HCT116 (cell line): ENCODE results near the gene CH25H. TPM values are rescaled to one million over a fixed set of nuclear protein-coding genes. Genes with fewer than 3 reads are reported as not detected.

Source experiments
- ATAC-seq: fragments of 200-7000 bp; cut with Tn5 transposase; 2 replicates; pipeline ENCODE4 v1.9.1; 2020; ENCODE audit warnings: mild to moderate bottlenecking, moderate library complexity
- BruUV-seq: library from RNA; stranded (reverse); fragments of 400-500 nt; replicated peaks from 2 replicates; lab custom pipeline; 2021; lab: Mats Ljungman, UMichigan
- CTCF ChIA-PET: fragments of 300-600 bp; sonication (Branson Sonifier 250); formaldehyde crosslinking; loops from one replicate; lab custom pipeline; 2021; ENCODE audit warnings: antibody characterized with exemption; lab: Charles Lee
- POLR2A ChIA-PET: fragments of 300-600, 350-600 bp; sonication (Branson Sonifier 250); formaldehyde crosslinking; loops from one replicate; lab custom pipeline; 2021; ENCODE audit warnings: antibody characterized with exemption; lab: Charles Lee
- RAD21 ChIA-PET, 2 experiments: fragments of 300-600 bp; sonication (Branson Sonifier 250); formaldehyde crosslinking; loops; one replicate each; lab custom pipeline; 2023; ENCODE audit warnings: low total read pairs in 2 of 2; ENCODE audit not compliant: uncharacterized antibody in 2 of 2, unreplicated experiment in 2 of 2, low non-redundant PET in 1 of 2; lab: Charles Lee
- DNase-seq: peaks from one replicate; pipeline ENCODE4 v3.0.0-alpha.2; 2010; ENCODE audit warnings: low read depth, low spot score
- H2AFZ ChIP-seq: fragments of 200-600 bp; shearing (Covaris generic), sonication (generic); 2 replicates; pipeline ENCODE4 v1.6.1; 2017; ENCODE audit warnings: low read depth, mixed run types, mixed read lengths, antibody characterized with exemption, low read length; ENCODE audit not compliant: poor library complexity, severe bottlenecking
- H3K27ac ChIP-seq: 2 replicates; pipeline ENCODE4 v1.5.1; 2012; ENCODE audit warnings: low read depth, low read length
- H3K27me3 ChIP-seq: fragments of 200-600 bp; sonication (generic); 2 replicates; pipeline ENCODE4 v1.6.1; 2016; ENCODE audit warnings: mixed run types, low read length, mixed read lengths; ENCODE audit not compliant: insufficient read depth
- H3K36me3 ChIP-seq, 2 experiments: fragments of 200-500 bp in 1 of 2; fragments of 200-600 bp in 1 of 2; sonication (Bioruptor generic) in 1 of 2; sonication (generic) in 1 of 2; 2 replicates each; pipeline versions ENCODE4 v1.5.1 to v1.6.1; 2014 to 2016; ENCODE audit warnings: low read length in 2 of 2, inconsistent platforms in 1 of 2, mixed read lengths in 1 of 2, mixed run types in 1 of 2; ENCODE audit not compliant: insufficient read depth in 2 of 2, control insufficient read depth in 1 of 2
- H3K4me1 ChIP-seq, 2 experiments: fragments of 200-600 bp in 1 of 2; sonication (generic) in 1 of 2; 2 replicates each; pipeline versions ENCODE4 v1.5.1 to v1.6.1; 2012 to 2017; ENCODE audit warnings: low read length in 2 of 2, inconsistent platforms in 1 of 2, mild to moderate bottlenecking in 1 of 2, mixed read lengths in 1 of 2, mixed run types in 1 of 2, moderate library complexity in 1 of 2; ENCODE audit not compliant: insufficient read depth in 2 of 2, control insufficient read depth in 1 of 2
- H3K4me2 ChIP-seq: fragments of 200-600 bp; sonication (generic); 2 replicates; pipeline ENCODE4 v1.6.1; 2017; ENCODE audit warnings: mixed run types, low read length, mixed read lengths
- H3K4me3 ChIP-seq, 2 experiments: fragments of 200-600 bp in 1 of 2; sonication (generic) in 1 of 2; replicated peaks in 1 of 2; 2 replicates each; pipeline ENCODE4 v1.5.1; 2011 to 2016; ENCODE audit warnings: low read length in 2 of 2, control low read depth in 1 of 2, low read depth in 1 of 2, mild to moderate bottlenecking in 1 of 2, mixed read lengths in 1 of 2, mixed run types in 1 of 2
- H3K79me2 ChIP-seq: fragments of 200-600 bp; sonication (generic); 2 replicates; pipeline ENCODE4 v1.6.1; 2017; ENCODE audit warnings: mild to moderate bottlenecking, mixed run types, low read length, moderate library complexity, mixed read lengths; ENCODE audit not compliant: insufficient read depth
- H3K9ac ChIP-seq: fragments of 200-600 bp; sonication (generic); 2 replicates; pipeline ENCODE4 v1.6.1; 2016; ENCODE audit warnings: low read length, mixed read lengths
- H3K9me2 ChIP-seq: fragments of 200-600 bp; sonication (generic), shearing (Covaris generic); 2 replicates; pipeline ENCODE4 v1.6.1; 2017; ENCODE audit warnings: mixed run types, mild to moderate bottlenecking, moderate library complexity; ENCODE audit not compliant: insufficient read depth
- H3K9me3 ChIP-seq, 2 experiments: fragments of 200-500 bp in 1 of 2; fragments of 200-600 bp in 1 of 2; sonication (Bioruptor generic) in 1 of 2; sonication (generic) in 1 of 2; 2 replicates each; pipeline ENCODE4 v1.6.1; 2014 to 2017; ENCODE audit warnings: low read length in 2 of 2, mixed read lengths in 2 of 2, inconsistent platforms in 1 of 2, low read depth in 1 of 2, mild to moderate bottlenecking in 1 of 2, mixed run types in 1 of 2, moderate library complexity in 1 of 2; ENCODE audit not compliant: control insufficient read depth in 1 of 2, insufficient read depth in 1 of 2
- H4K20me1 ChIP-seq: fragments of 200-600 bp; sonication (generic), shearing (Covaris generic); 2 replicates; pipeline ENCODE4 v1.6.1; 2017; ENCODE audit warnings: mixed run types, mild to moderate bottlenecking, moderate library complexity; ENCODE audit not compliant: insufficient read depth
- CBX3 ChIP-seq: IDR thresholded peaks from 2 replicates; pipeline ENCODE4 v1.6.1; 2012; ENCODE audit warnings: low read depth
- CEBPB ChIP-seq: IDR thresholded peaks from 2 replicates; pipeline ENCODE4 v1.6.1; 2012; ENCODE audit warnings: low read depth
- EGR1 ChIP-seq: IDR thresholded peaks from 2 replicates; pipeline ENCODE4 v1.6.1; 2012; ENCODE audit warnings: low read depth
- ELF1 ChIP-seq: IDR thresholded peaks from 2 replicates; pipeline ENCODE4 v1.6.1; 2012; ENCODE audit warnings: low read depth, borderline replicate concordance
- EZH2 ChIP-seq: fragments of 200-600 bp; sonication (generic); IDR thresholded peaks from 2 replicates; pipeline ENCODE4 v1.6.1; 2017; ENCODE audit warnings: antibody characterized with exemption, mixed run types
- FOSL1 ChIP-seq: IDR thresholded peaks from 2 replicates; pipeline ENCODE4 v1.6.1; 2012; ENCODE audit warnings: low read depth
- JUND ChIP-seq: IDR thresholded peaks from 2 replicates; pipeline ENCODE4 v1.6.1; 2012
- POLR2AphosphoS5 ChIP-seq: IDR thresholded peaks from 2 replicates; pipeline ENCODE4 v1.6.1; 2011; ENCODE audit warnings: mild to moderate bottlenecking, low read depth, low read length, moderate library complexity
- RAD21 ChIP-seq: IDR thresholded peaks from 2 replicates; pipeline ENCODE4 v1.6.1; 2012; ENCODE audit warnings: low read depth, mild to moderate bottlenecking
- SIN3A ChIP-seq: IDR thresholded peaks from 2 replicates; pipeline ENCODE4 v1.6.1; 2012; ENCODE audit warnings: low read depth
- SP1 ChIP-seq: IDR thresholded peaks from 2 replicates; pipeline ENCODE4 v1.6.1; 2012; ENCODE audit warnings: low read depth
- SRF ChIP-seq: IDR thresholded peaks from 2 replicates; pipeline ENCODE4 v1.6.1; 2012; ENCODE audit warnings: low read depth
- TCF7L2 ChIP-seq: IDR thresholded peaks from 2 replicates; pipeline ENCODE4 v1.7.0; 2011; ENCODE audit warnings: borderline replicate concordance, inconsistent platforms; ENCODE audit not compliant: insufficient read depth, insufficient read length; ENCODE audit errors: extremely low read depth
- YY1 ChIP-seq: IDR thresholded peaks from 2 replicates; pipeline ENCODE4 v1.6.1; 2011; ENCODE audit warnings: low read length, low read depth, moderate library complexity, mild to moderate bottlenecking; ENCODE audit not compliant: insufficient replicate concordance; ENCODE audit errors: extremely low read depth
- ZFX ChIP-seq: fragments of 450-650 bp; IDR thresholded peaks from 2 replicates; pipeline ENCODE4 v1.6.1; 2017
- ZNF274 ChIP-seq: fragments of 200-500 bp; sonication (Bioruptor generic); IDR thresholded peaks from 2 replicates; pipeline ENCODE4 v1.6.1; 2014; ENCODE audit warnings: mild to moderate bottlenecking, low read depth, low read length, inconsistent platforms
- intact Hi-C: fragments of 100-400 bp; cut with micrococcal nuclease; formaldehyde crosslinking; loops from 2 replicates; pipeline ENCODE4 v1.10.0; 2022
- total RNA-seq: library from RNA; stranded (reverse); gene quantifications from one replicate; pipeline ENCODE4 v1.2.1, GENCODE V29; 2021; ENCODE audit not compliant: unreplicated experiment
- TF ChIP-seq, protein P1 (sequence below), 3 experiments: fragments of 200-600 bp in 1 of 3; sonication (generic) in 1 of 3; IDR thresholded peaks in 2 of 3; conservative IDR thresholded peaks in 1 of 3; 2 replicates each; pipeline ENCODE4 v1.5.1; 2012 to 2017; ENCODE audit warnings: low read depth in 2 of 3, low read length in 2 of 3, antibody characterized with exemption in 1 of 3, borderline replicate concordance in 1 of 3, control low read depth in 1 of 3, mild to moderate bottlenecking in 1 of 3, mixed read lengths in 1 of 3, mixed run types in 1 of 3, moderate library complexity in 1 of 3; ENCODE audit not compliant: insufficient read depth in 1 of 3
- TF ChIP-seq, protein P2 (sequence below): IDR thresholded peaks from 2 replicates; pipeline ENCODE4 v1.6.1; 2012
- TF ChIP-seq, protein P3 (sequence below): IDR thresholded peaks from 2 replicates; pipeline ENCODE4 v1.6.1; 2012
- TF ChIP-seq, protein P4 (sequence below): IDR thresholded peaks from 2 replicates; pipeline ENCODE4 v1.6.1; 2012; ENCODE audit warnings: low read depth

Gene CH25H
- total RNA-seq, 1 experiment from 2014 or later = not detected

DNA sequence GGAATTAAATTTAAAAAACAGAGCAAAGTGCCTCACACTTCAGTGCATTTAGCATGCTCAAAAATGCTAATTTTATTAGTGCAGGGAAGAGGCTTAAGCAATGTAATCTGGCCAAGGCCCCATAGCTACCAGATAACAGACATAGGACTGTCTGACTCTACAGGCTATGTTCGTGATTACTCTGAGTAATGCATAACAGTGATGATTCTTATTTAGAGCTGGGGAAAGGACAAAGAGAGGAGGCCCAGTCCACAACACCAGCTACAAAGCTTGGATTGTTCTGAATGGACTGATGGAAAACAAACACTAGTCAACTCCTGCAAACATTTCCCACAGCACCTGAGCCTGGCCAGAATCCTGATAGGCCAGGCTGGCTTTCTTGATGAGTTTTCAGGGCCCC, 8.4 kb upstream of the CH25H start:
- Histone ChIP-seq H3K4me3 (no peak overlapping the region), H3K4me2 (no peak overlapping the region), H3K27me3 (no peaks in the 10 kb centered on the region), H4K20me1 (no peaks in the 10 kb centered on the region), H3K79me2 (no peaks in the 10 kb centered on the region), H3K4me1 (peaks cover 4 to 5% of the 10 kb centered on the region in 2 experiments; a peak in 2 of 4 replicates), H3K27ac (no peak overlapping the region), H3K9me2 (no peaks in the 10 kb centered on the region), H2AFZ (no peak overlapping the region), H3K9ac (no peak overlapping the region), H3K36me3 (no peaks in the 10 kb centered on the region), H3K9me3 (no peaks in the 10 kb centered on the region)
- ChIA-PET RAD21 (no interaction called here), CTCF (interaction anchor here (0.9 to 1.3 kb wide), 6 partner anchors 154 to 283 kb away, joined by 3 to 9 read pairs (median 4); no protein-coding TSS in a partner anchor), POLR2A (interaction anchor here (1.1 kb wide), 1 partner anchor 177 kb away, joined by 3 read pairs; the partner anchor contains the start of gene IFIT1)
- intact Hi-C loops = no loop called here
- no TSS peak for BruUV-seq
- no peak for ATAC-seq
- DNase-seq = no peak
- TF ChIP-seq CBX3 = no peak
- TF ChIP-seq ELF1 = no peak
- TF ChIP-seq JUND = no peak
- no peak for TF ChIP-seq SRF
- no peak for TF ChIP-seq ZNF274
- TF ChIP-seq TCF7L2 = no peak
- TF ChIP-seq POLR2AphosphoS5 = no peak
- TF ChIP-seq EZH2 = no peak
- TF ChIP-seq SP1 = no peak
- TF ChIP-seq, protein P1, sequence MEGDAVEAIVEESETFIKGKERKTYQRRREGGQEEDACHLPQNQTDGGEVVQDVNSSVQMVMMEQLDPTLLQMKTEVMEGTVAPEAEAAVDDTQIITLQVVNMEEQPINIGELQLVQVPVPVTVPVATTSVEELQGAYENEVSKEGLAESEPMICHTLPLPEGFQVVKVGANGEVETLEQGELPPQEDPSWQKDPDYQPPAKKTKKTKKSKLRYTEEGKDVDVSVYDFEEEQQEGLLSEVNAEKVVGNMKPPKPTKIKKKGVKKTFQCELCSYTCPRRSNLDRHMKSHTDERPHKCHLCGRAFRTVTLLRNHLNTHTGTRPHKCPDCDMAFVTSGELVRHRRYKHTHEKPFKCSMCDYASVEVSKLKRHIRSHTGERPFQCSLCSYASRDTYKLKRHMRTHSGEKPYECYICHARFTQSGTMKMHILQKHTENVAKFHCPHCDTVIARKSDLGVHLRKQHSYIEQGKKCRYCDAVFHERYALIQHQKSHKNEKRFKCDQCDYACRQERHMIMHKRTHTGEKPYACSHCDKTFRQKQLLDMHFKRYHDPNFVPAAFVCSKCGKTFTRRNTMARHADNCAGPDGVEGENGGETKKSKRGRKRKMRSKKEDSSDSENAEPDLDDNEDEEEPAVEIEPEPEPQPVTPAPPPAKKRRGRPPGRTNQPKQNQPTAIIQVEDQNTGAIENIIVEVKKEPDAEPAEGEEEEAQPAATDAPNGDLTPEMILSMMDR (IDR thresholded peaks at IDR 0.05 in 2 of 3, conservative IDR thresholded peaks at IDR 0.05 in 1 of 3; ENCODE audit: borderline replicate concordance in 1 of 3, insufficient read depth in 1 of 3, low read depth in 2 of 3, low read length in 2 of 3) = no peak
- TF ChIP-seq, protein P2, sequence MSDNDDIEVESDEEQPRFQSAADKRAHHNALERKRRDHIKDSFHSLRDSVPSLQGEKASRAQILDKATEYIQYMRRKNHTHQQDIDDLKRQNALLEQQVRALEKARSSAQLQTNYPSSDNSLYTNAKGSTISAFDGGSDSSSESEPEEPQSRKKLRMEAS = no peak
- no peak for TF ChIP-seq YY1
- no peak for TF ChIP-seq ZFX
- TF ChIP-seq, protein P3, sequence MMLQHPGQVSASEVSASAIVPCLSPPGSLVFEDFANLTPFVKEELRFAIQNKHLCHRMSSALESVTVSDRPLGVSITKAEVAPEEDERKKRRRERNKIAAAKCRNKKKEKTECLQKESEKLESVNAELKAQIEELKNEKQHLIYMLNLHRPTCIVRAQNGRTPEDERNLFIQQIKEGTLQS = no peak
- no peak for TF ChIP-seq RAD21
- no peak for TF ChIP-seq EGR1
- no peak for TF ChIP-seq CEBPB
- no peak for TF ChIP-seq SIN3A
- TF ChIP-seq, protein P4, sequence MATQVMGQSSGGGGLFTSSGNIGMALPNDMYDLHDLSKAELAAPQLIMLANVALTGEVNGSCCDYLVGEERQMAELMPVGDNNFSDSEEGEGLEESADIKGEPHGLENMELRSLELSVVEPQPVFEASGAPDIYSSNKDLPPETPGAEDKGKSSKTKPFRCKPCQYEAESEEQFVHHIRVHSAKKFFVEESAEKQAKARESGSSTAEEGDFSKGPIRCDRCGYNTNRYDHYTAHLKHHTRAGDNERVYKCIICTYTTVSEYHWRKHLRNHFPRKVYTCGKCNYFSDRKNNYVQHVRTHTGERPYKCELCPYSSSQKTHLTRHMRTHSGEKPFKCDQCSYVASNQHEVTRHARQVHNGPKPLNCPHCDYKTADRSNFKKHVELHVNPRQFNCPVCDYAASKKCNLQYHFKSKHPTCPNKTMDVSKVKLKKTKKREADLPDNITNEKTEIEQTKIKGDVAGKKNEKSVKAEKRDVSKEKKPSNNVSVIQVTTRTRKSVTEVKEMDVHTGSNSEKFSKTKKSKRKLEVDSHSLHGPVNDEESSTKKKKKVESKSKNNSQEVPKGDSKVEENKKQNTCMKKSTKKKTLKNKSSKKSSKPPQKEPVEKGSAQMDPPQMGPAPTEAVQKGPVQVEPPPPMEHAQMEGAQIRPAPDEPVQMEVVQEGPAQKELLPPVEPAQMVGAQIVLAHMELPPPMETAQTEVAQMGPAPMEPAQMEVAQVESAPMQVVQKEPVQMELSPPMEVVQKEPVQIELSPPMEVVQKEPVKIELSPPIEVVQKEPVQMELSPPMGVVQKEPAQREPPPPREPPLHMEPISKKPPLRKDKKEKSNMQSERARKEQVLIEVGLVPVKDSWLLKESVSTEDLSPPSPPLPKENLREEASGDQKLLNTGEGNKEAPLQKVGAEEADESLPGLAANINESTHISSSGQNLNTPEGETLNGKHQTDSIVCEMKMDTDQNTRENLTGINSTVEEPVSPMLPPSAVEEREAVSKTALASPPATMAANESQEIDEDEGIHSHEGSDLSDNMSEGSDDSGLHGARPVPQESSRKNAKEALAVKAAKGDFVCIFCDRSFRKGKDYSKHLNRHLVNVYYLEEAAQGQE = no peak
- no peak for TF ChIP-seq FOSL1
